Measurements from ENCODE around the gene MRPS9.

The MRPS9 gene

GRCh38 chr2:105073591-105073990 lies 35.7 kb downstream of the MRPS9 start:
- H3K4me3 ChIP-seq (ENCODE audit: low read length) = no peak overlapping the region
- no peak for DNase-seq (ENCODE audit: low read depth, low spot score)

DNA sequence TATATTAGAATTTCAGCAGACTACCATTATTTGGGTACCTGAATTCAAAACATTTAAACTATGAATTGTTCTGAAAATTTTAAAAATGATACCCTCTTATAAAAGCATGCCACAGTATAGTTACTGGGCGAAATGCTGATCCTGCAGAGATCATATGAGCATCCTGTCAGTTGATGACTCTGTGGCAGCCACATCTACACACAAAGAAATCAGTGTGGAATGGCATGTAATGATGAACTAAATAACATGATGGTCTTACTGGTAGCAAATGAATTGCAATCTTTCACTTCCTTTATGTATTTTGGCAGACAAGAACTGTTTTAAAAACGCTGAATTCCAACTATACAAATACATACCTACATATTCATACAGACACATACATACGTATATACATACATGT lies 38.3 kb downstream of the MRPS9 start:
- no peak for DNase-seq (ENCODE audit: low read depth, low spot score)
- no peak overlapping the region for H3K4me3 ChIP-seq (ENCODE audit: low read length)

DNA sequence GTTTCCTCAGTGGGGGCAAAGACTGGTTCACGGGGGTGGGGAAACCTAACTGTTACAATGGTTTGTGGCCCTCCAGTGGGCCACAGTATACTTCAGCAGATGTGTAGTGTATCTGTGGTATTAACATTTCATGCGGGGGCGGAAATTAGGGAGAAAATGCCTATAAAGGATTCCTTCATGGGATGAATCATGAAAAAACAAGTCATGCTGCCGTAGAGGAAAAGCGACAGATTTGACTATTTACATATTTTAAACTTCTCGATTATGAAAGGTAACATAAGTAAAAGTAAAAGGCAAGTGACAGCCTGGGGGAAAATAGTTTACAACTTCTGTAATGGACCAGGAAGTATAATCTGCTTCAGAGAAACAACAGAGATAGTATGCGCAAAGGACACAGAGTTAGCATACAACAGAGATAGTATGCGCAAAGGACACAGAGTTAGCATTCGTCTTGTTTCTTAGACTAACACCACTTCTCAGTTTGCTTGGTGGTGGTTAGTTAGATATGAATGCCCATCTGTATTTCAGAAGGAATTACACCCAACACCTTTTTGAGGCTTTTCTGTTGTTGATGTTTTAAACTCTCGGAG lies 41.1 kb downstream of the MRPS9 start:
- H3K4me3 ChIP-seq (ENCODE audit: low read length) = no peak overlapping the region
- DNase-seq (ENCODE audit: low read depth, low spot score) = no peak

DNA sequence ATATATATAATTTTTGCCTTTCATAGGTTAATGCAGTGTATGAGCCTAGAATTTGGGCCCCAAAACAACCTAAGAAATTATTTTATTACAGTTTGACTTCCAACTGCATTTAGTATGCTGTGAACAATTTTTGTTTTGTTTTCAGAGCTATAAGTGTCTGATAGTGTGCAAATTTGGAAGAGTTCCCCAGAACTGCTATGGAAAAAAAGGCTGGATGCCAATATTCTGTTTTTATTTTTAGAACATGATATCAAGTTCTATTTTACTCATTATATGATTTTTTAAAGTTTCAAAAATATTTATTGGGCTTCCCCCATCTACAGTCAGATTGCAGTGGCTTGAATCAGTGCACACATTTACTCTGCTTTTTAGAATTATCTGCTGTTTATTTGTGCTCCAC lies 42.6 kb downstream of the MRPS9 start:
- DNase-seq (ENCODE audit: low read depth, low spot score) = no peak
- no peak overlapping the region for H3K4me3 ChIP-seq (ENCODE audit: low read length)

DNA sequence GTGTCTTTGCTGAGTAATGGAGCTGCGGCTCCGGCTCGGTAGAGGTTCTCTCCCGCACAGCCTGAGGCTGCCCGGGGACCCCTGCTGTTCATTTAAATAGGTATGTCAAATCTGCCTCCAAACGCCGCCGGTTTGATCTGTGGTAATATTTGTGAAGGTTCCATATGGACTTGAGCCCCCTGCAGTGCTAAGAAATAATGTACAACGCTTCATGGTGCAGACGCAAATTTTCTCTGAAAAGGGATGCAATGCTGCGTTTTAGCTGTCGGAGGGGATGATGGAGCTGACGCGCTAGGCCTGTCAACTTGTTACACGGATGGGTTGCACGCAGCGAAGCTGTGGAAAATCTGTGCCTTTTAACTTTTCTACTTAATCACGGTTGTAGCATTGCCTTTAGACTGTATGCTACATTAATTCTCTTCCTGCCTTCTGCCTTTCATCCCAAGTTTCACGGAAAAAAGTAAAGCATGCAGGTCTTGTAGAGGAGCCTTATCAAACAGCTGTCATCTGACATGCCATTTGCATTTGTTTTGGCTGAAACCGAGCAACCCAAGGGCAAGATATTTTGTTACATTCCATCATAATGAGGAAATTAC lies 43.2 kb downstream of the MRPS9 start:
- H3K4me3 ChIP-seq (ENCODE audit: low read length) = no peak overlapping the region
- DNase-seq (ENCODE audit: low read depth, low spot score) = no peak

- DNase-seq (ENCODE audit: low read depth, low spot score) = no peak
- no peak overlapping the region for H3K4me3 ChIP-seq (ENCODE audit: low read length)
Measured at GRCh38 chr2:105082107-105082506, 44.2 kb downstream of the MRPS9 start.

DNA sequence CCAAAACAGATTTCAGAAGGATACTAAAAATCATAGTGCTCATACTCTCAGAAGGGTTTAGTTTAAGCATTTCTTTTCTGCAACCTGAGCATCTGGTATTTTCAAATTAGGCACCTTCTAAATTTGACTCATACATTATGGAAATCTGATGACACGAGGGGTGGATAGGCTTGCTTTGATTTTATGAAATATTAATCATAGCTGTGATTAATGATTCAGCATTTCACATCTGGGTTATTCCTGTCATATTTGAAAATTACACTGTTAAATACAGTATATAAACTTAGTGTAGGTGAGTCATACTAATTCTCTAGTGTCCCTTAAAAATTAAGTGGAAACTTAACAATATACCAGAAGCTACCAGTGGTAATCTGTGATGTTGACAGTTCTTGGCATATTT lies 47.7 kb downstream of the MRPS9 start:
- DNase-seq (ENCODE audit: low read depth, low spot score) = no peak
- no peak overlapping the region for H3K4me3 ChIP-seq (ENCODE audit: low read length)

GRCh38 chr2:105087273-105087672 lies 49.4 kb downstream of the MRPS9 start:
- no peak overlapping the region for H3K4me3 ChIP-seq (ENCODE audit: low read length)
- DNase-seq (ENCODE audit: low read depth, low spot score) = no peak

- DNase-seq (ENCODE audit: low read depth, low spot score) = no peak
Measured at GRCh38 chr2:105090091-105090490, 52.2 kb downstream of the MRPS9 start.

DNA sequence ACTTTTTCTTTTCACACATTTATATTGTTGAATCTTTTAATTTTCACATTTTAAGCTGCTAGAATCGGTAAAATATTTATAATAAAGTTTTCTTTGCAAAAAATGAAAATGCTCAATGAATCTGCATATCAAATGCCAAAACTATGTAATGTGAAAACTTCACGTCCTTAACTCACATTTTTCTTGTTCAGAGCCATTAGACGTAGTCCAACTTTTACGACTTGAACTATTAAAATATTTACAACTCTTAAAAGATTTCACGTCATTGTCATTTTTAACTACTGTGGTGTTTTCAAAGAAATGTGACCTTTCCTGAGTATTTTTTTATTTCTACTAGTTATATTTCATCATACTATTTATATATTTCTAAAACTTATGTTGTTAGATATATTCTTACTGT lies 54.9 kb downstream of the MRPS9 start:
- DNase-seq (ENCODE audit: low read depth, low spot score) = no peak
- no peak overlapping the region for H3K4me3 ChIP-seq (ENCODE audit: low read length)

More at GRCh38 chr2:105090091-105090490, 52.2 kb downstream of the MRPS9 start:
- H3K4me3 ChIP-seq (ENCODE audit: low read length) = no peak overlapping the region

DNA sequence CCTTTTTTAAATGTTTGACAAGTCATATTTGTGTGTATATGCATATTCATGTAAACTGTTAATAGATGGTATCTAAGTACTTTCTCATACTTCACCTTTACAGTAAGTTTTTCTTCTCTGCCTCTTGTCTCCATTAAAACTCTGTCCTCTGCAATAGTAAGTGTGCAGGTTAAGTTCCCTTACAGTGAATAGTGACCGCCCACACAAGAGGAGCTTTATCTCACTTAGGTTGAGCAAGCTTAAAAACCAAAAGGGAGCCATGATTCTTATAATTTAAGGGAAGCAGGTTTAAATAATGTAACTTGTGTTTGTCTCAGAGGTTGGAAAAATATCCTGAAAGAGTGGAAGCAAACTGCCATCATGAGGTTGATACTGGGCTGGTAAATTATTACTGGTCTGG lies 61.3 kb downstream of the MRPS9 start:
- DNase-seq (ENCODE audit: low read depth, low spot score) = no peak
- H3K4me3 ChIP-seq (ENCODE audit: low read length) = no peak overlapping the region

DNA sequence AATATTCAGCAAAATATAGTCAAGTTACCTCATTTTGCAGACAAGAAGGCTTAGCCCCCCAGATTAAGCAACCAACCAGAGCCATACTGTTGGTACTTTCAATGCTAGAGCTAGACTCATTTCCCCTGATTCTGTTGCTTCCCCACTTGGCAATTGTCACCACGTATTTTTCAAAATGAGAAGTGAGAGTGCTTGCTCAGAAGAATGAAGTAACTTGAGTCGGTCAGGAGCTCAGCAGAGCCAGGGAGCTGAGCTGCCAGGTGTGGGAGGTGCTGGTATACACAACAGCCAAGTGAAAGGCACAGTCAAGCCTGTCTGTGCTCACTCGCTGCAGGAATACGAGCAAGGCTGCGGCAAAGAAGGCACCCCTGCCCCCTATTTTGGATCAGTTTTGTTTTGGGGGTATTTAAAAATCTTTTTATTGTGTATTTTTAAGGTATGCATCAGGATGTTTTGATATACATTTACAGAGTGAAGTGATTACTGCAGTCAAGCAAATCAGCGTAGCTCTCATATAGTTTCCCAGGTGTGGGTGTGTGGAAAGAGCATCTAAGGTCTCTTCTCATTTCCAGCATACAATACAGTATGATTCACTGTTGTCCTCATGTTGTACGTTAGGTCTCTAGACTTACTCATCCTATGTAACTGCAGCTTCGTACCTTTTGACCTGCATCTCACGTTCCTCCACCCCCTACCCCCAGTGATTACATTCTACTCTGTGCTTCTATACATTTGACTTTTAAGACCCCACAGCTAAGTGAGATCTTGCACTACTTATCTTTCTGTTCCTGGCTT lies 62.4 kb downstream of the MRPS9 start:
- H3K4me3 ChIP-seq (ENCODE audit: low read length) = no peak overlapping the region
- DNase-seq (ENCODE audit: low read depth, low spot score) = no peak

DNA sequence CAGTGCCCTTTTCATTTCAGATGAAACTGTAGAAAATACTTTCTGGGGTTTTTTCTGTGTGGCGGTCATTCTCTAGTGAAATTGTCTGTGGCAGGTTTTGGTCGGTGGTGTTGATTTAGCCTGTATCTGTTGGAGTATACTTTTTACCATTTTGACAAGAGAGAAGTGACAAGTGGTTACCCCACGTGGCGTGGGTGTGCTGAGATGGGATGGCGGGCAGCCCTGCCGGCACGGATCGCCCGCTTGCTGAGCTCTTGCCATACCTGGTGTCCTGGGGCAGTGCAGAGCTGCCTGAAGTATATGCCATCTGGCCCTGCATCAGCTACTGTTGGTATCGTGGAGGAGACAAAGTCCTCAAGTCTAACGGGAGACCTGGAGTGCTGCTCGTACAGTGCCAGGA lies 64.1 kb downstream of the MRPS9 start:
- H3K4me3 ChIP-seq (ENCODE audit: low read length) = no peak overlapping the region
- no peak for DNase-seq (ENCODE audit: low read depth, low spot score)

GRCh38 chr2:105102963-105103421 lies 65.1 kb downstream of the MRPS9 start:
- DNase-seq (ENCODE audit: low read depth, low spot score) = no peak
- H3K4me3 ChIP-seq (ENCODE audit: low read length) = no peak overlapping the region

DNA sequence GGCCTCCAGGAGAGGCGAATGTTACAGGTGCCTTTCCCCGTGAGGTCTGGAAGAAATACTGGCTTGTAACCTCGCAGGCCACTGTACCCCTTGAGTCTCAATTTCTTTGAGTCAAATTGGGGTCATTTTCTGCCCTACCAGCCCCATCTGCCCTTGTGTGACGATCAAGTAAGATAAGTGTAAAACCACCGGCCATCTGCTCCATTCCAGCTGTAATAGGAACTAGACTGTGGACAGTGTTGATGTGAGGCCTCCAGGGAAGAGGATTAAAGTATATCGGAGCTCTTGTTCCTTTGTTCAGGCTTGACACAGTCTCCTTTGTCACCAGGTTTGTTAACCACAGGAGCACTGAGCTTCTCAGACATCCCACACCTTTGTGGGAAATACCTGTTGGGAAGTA lies 65.6 kb downstream of the MRPS9 start:
- H3K4me3 ChIP-seq (ENCODE audit: low read length) = no peak overlapping the region
- DNase-seq (ENCODE audit: low read depth, low spot score) = no peak

- no peak overlapping the region for H3K4me3 ChIP-seq (ENCODE audit: low read length)
- no peak for DNase-seq (ENCODE audit: low read depth, low spot score)
Measured at GRCh38 chr2:105104208-105104731, 66.4 kb downstream of the MRPS9 start.

DNA sequence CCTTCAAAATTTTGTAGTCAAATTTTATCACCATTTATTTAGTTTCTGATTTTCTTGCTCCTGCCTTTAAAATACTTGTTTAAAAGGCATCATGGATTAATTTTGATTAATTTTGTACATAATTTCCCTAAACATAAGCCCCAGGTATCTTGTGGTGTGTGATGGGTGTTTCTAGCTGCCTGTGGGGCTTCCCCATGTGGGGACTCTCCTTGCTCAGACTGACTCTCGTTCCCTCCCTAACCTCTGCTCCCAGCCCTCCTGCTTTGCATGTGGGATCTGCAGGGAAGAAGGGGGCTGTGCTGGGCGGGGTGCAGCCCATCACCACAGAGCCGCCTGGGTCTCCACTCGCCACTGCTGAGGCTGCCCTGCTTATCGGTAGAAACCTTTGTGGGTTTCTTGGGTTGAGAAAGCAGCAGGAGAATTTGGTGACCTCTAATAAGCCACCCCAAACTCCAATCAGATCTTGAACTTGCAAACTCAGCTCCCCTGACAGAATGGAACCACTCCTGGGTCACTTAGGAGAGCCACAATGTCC lies 72.5 kb downstream of the MRPS9 start:
- no peak overlapping the region for H3K4me3 ChIP-seq (ENCODE audit: low read length)
- no peak for DNase-seq (ENCODE audit: low read depth, low spot score)

- DNase-seq (ENCODE audit: low read depth, low spot score) = peak; percentile 35
- no peak overlapping the region for H3K4me3 ChIP-seq (ENCODE audit: low read length)
Measured at GRCh38 chr2:105111365-105112150, 73.7 kb downstream of the MRPS9 start.

GRCh38 chr2:105112345-105112744 lies 74.5 kb downstream of the MRPS9 start:
- no peak overlapping the region for H3K4me3 ChIP-seq (ENCODE audit: low read length)
- no peak for DNase-seq (ENCODE audit: low read depth, low spot score)

Data from Jurkat, Clone E6-1 (cell line).